Measurements from ENCODE around the gene SCN9A. TPM values are rescaled to one million over a fixed set of nuclear protein-coding genes. Genes with fewer than 3 reads are reported as not detected.

SCN9A gene
- polyA plus RNA-seq, 1 donor from 2014 or later, result 10.4 TPM

DNA sequence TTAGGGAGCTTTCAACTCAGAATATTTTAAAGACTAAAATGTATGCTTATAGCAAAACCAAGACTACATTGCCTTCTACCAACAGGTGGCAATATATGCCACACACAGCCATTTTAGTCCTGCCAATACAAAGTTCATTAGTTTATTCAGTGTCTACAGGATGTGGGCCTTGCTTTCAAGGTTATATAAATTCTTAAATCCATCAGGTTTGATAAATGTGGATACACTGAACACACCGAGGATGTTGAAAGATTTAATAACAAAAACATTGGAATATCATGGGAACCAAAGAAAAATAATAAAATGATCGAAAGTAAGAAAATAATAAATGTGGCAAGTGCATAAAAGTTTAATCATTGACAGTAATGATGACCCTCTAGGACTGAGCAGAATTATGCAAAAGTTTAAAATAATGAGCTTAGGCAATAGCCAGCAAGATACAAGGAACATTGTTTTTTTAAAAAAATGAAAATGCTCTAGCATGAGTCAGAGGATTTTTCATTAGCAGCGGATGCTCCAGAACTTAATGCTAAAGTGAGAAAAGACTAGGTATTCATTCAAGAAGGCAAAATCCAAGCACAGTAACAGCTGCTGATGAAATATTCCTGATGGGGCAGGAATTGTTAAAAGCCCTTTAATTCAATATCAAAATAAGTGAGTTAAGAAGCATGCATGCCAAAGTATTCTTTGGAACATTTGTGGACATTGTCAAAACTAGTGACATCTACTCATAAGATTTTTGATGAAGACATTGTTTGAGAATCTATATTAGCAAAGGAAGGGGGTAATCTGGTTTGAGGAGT lies 14.2 kb downstream of the SCN9A start:
- no peak for TF ChIP-seq TAF1 (IDR thresholded peaks at IDR 0.05; ENCODE audit: low read depth)
- H3K9me3 ChIP-seq (ENCODE audit: low read length), result no peaks in the 10 kb centered on the region
- no peak overlapping the region for H3K4me2 ChIP-seq (ENCODE audit: low read length)
- no peaks in the 10 kb centered on the region for H4K20me1 ChIP-seq (ENCODE audit: insufficient read depth)
- H3K27me3 ChIP-seq (ENCODE audit: insufficient read depth, low read depth, low read length), result no peaks in the 10 kb centered on the region
- no peaks in the 10 kb centered on the region for H3K36me3 ChIP-seq (ENCODE audit: insufficient read depth, low read length)
- no peak overlapping the region for H3K27ac ChIP-seq (ENCODE audit: low read length)
- no peaks in the 10 kb centered on the region for H3F3A ChIP-seq (ENCODE audit: insufficient read depth, low read length, poor library complexity, severe bottlenecking)
- no peaks in the 10 kb centered on the region for H3K79me2 ChIP-seq (replicated peaks; ENCODE audit: insufficient read depth, low read length)
- no peak overlapping the region for H3K4me3 ChIP-seq (ENCODE audit: low read length)
- H3K9ac ChIP-seq (ENCODE audit: low read length), result no peak overlapping the region
- no peaks in the 10 kb centered on the region for H3K9me2 ChIP-seq (ENCODE audit: insufficient read depth, low read length)
- H2AFZ ChIP-seq (ENCODE audit: low read depth, low read length), result no peak overlapping the region

DNA sequence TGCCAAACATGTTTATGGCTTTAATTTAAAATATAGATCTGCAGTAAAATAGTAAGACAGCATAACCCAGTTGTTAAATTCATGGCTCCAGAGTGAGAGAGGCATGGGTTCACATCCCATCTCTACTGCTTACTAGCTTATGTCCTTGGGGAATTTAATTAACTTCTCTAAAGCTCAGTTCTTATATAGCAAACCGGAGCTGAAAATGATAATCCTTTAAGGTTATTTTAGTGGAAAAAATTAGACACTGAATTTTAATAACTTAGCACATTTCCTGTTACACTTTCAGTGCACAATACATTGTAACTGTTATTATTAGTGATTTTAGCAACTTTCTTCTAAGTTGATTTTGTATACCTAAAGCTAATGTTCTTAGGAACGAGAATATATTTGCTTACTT lies 14.8 kb downstream of the SCN9A start:
- no peak overlapping the region for H3K27ac ChIP-seq (ENCODE audit: low read length)
- H3K27me3 ChIP-seq (ENCODE audit: insufficient read depth, low read depth, low read length), result no peaks in the 10 kb centered on the region
- no peaks in the 10 kb centered on the region for H3K79me2 ChIP-seq (replicated peaks; ENCODE audit: insufficient read depth, low read length)
- no peak overlapping the region for H2AFZ ChIP-seq (ENCODE audit: low read depth, low read length)
- TF ChIP-seq, protein P1, sequence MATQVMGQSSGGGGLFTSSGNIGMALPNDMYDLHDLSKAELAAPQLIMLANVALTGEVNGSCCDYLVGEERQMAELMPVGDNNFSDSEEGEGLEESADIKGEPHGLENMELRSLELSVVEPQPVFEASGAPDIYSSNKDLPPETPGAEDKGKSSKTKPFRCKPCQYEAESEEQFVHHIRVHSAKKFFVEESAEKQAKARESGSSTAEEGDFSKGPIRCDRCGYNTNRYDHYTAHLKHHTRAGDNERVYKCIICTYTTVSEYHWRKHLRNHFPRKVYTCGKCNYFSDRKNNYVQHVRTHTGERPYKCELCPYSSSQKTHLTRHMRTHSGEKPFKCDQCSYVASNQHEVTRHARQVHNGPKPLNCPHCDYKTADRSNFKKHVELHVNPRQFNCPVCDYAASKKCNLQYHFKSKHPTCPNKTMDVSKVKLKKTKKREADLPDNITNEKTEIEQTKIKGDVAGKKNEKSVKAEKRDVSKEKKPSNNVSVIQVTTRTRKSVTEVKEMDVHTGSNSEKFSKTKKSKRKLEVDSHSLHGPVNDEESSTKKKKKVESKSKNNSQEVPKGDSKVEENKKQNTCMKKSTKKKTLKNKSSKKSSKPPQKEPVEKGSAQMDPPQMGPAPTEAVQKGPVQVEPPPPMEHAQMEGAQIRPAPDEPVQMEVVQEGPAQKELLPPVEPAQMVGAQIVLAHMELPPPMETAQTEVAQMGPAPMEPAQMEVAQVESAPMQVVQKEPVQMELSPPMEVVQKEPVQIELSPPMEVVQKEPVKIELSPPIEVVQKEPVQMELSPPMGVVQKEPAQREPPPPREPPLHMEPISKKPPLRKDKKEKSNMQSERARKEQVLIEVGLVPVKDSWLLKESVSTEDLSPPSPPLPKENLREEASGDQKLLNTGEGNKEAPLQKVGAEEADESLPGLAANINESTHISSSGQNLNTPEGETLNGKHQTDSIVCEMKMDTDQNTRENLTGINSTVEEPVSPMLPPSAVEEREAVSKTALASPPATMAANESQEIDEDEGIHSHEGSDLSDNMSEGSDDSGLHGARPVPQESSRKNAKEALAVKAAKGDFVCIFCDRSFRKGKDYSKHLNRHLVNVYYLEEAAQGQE (IDR thresholded peaks at IDR 0.05; ENCODE audit: borderline replicate concordance), result no peak
- TF ChIP-seq EP300 (conservative IDR thresholded peaks at IDR 0.05; ENCODE audit: poor library complexity, severe bottlenecking), result no peak
- TF ChIP-seq SMC3 (conservative IDR thresholded peaks at IDR 0.05; ENCODE audit: poor library complexity), result no peak
- no peak for TF ChIP-seq EZH2 (IDR thresholded peaks at IDR 0.05; ENCODE audit: borderline replicate concordance, insufficient read depth, low read length, poor library complexity, severe bottlenecking)
- no peak for TF ChIP-seq POLR2AphosphoS5 (IDR thresholded peaks at IDR 0.05)
- TF ChIP-seq, protein P2, sequence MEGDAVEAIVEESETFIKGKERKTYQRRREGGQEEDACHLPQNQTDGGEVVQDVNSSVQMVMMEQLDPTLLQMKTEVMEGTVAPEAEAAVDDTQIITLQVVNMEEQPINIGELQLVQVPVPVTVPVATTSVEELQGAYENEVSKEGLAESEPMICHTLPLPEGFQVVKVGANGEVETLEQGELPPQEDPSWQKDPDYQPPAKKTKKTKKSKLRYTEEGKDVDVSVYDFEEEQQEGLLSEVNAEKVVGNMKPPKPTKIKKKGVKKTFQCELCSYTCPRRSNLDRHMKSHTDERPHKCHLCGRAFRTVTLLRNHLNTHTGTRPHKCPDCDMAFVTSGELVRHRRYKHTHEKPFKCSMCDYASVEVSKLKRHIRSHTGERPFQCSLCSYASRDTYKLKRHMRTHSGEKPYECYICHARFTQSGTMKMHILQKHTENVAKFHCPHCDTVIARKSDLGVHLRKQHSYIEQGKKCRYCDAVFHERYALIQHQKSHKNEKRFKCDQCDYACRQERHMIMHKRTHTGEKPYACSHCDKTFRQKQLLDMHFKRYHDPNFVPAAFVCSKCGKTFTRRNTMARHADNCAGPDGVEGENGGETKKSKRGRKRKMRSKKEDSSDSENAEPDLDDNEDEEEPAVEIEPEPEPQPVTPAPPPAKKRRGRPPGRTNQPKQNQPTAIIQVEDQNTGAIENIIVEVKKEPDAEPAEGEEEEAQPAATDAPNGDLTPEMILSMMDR (IDR thresholded peaks at IDR 0.05; ENCODE audit: poor library complexity, severe bottlenecking), result no peak
- TF ChIP-seq MXI1 (conservative IDR thresholded peaks at IDR 0.05; ENCODE audit: poor library complexity, severe bottlenecking), result no peak
- no peak for TF ChIP-seq RAD21 (conservative IDR thresholded peaks at IDR 0.05)
- no peak for TF ChIP-seq TAF1 (IDR thresholded peaks at IDR 0.05; ENCODE audit: low read depth)
- no peaks in the 10 kb centered on the region for H3K36me3 ChIP-seq (ENCODE audit: insufficient read depth, low read length)
- no peaks in the 10 kb centered on the region for H3K9me3 ChIP-seq (ENCODE audit: low read length)
- no peaks in the 10 kb centered on the region for H3K9me2 ChIP-seq (ENCODE audit: insufficient read depth, low read length)
- H4K20me1 ChIP-seq (ENCODE audit: insufficient read depth), result no peaks in the 10 kb centered on the region
- H3K4me2 ChIP-seq (ENCODE audit: low read length), result no peak overlapping the region
- H3K4me3 ChIP-seq (ENCODE audit: low read length), result no peak overlapping the region
- H3F3A ChIP-seq (ENCODE audit: insufficient read depth, low read length, poor library complexity, severe bottlenecking), result no peaks in the 10 kb centered on the region
- H3K9ac ChIP-seq (ENCODE audit: low read length), result no peak overlapping the region
